Gastrocnemius medialis (tissue), 4 donors: ENCODE results near the gene PSMC3.
A peak's percentile ranks its signal among the peaks of the same experiment; 100 is the strongest.

ENCODE experiments used
- POLR2A ChIP-seq, 2 donors: fragments of 450-650 bp; IDR thresholded peaks; one replicate each; pipeline ENCODE4 v1.6.1; 2017; ENCODE audit warnings: antibody characterized with exemption in 2 of 2, mild to moderate bottlenecking in 2 of 2, moderate library complexity in 2 of 2
- TF ChIP-seq, protein P1 (sequence below), 5 experiments: fragments of 450-650 bp in 3 of 5; fragments of 200-600 bp in 2 of 5; sonication (generic) in 2 of 5; IDR thresholded peaks in 4 of 5; conservative IDR thresholded peaks in 1 of 5; 1 replicate in 4 of 5; 2 replicates in 1 of 5; pipeline ENCODE4 v1.5.1; 2016 to 2019; ENCODE audit warnings: antibody characterized with exemption in 5 of 5, mild to moderate bottlenecking in 3 of 5, moderate library complexity in 3 of 5

DNA sequence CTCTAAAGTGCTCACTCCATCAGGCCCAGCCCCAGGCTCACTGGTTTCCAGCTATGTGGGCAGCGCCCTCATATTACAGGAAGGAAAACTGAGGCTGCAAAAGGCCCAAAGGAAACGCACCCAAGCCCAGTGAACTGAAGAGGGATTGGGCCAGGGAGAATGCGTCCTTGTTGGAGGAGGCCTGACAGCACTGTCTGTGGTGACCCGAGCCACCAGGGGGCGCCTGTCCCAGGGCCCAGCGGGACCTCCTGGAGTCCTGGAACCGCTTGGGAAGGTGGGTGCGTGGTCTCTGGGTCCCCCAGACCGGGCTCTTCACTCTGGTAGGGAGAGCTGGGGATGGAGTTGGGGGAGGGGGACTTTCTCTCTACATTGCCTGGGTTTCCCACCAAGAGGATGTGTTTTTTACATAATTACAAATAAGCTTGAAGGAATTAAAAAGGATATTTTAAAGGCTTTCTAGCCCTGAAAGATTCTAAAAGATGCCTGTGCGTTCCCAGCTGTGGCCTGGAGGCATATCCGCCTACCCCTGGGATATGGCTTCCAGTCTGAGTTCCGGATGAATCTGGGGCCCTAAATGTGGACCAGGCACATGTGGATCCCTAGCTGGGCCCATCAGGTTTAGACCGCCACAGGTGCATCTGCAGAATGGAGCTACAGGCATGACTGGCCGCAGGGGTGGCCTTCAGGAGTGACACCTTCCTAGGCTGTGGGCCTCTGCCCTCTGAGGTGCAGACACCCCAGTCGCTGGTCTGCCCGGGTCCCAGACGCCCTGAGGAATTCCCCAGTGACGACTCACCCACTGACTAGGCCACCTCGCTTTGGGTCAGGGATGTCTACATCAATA lies 52.1 kb downstream of the PSMC3 start:
- TF ChIP-seq, protein P1, sequence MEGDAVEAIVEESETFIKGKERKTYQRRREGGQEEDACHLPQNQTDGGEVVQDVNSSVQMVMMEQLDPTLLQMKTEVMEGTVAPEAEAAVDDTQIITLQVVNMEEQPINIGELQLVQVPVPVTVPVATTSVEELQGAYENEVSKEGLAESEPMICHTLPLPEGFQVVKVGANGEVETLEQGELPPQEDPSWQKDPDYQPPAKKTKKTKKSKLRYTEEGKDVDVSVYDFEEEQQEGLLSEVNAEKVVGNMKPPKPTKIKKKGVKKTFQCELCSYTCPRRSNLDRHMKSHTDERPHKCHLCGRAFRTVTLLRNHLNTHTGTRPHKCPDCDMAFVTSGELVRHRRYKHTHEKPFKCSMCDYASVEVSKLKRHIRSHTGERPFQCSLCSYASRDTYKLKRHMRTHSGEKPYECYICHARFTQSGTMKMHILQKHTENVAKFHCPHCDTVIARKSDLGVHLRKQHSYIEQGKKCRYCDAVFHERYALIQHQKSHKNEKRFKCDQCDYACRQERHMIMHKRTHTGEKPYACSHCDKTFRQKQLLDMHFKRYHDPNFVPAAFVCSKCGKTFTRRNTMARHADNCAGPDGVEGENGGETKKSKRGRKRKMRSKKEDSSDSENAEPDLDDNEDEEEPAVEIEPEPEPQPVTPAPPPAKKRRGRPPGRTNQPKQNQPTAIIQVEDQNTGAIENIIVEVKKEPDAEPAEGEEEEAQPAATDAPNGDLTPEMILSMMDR (IDR thresholded peaks at IDR 0.05 in 4 of 5, conservative IDR thresholded peaks at IDR 0.05 in 1 of 5), result peak; percentile 90 to 97 (median 93)
- TF ChIP-seq POLR2A (IDR thresholded peaks at IDR 0.05), result no peak
